NB4 (cell line): Measurements from ENCODE around the gene MPP2.

Experiments used
- DNase-seq: peaks from one replicate; pipeline ENCODE4 v3.0.0; 2010; ENCODE audit warnings: low read depth
- H3K4me3 ChIP-seq: one replicate; pipeline ENCODE4 v1.5.1; 2011; ENCODE audit warnings: mild to moderate bottlenecking, low read depth, low read length, moderate library complexity
- CTCF ChIP-seq: IDR thresholded peaks from one replicate; pipeline ENCODE4 v1.5.1; 2012; ENCODE audit warnings: low read depth, low read length
- MAX ChIP-seq: IDR thresholded peaks from 2 replicates; pipeline ENCODE4 v1.6.1; 2011; ENCODE audit warnings: low read depth, low read length
- MYC ChIP-seq: IDR thresholded peaks from 2 replicates; pipeline ENCODE4 v1.6.1; 2011; ENCODE audit warnings: low read depth, low read length
- POLR2A ChIP-seq: IDR thresholded peaks from 2 replicates; pipeline ENCODE4 v1.6.1; 2011; ENCODE audit warnings: mild to moderate bottlenecking; ENCODE audit not compliant: insufficient read length; ENCODE audit errors: extremely low read depth

Gene MPP2

GRCh38 chr17:43841282-43841681, 66.1 kb downstream of the MPP2 start:
- TF ChIP-seq MYC = no peak
- no peak for TF ChIP-seq MAX
- no peak for TF ChIP-seq CTCF
- no peak for TF ChIP-seq POLR2A
- DNase-seq = no peak
- H3K4me3 ChIP-seq = no peak overlapping the region

- H3K4me3 ChIP-seq = no peak overlapping the region
- peak; percentile 29 for TF ChIP-seq CTCF
- no peak for TF ChIP-seq POLR2A
- peak; percentile 11 for DNase-seq
Measured at GRCh38 chr17:43840814-43841213, 66.5 kb downstream of the MPP2 start.

GRCh38 chr17:43839670-43840108, 67.6 kb downstream of the MPP2 start:
- H3K4me3 ChIP-seq = no peak overlapping the region
- TF ChIP-seq CTCF = no peak
- TF ChIP-seq MAX = no peak
- no peak for TF ChIP-seq POLR2A
- TF ChIP-seq MYC = no peak
- no peak for DNase-seq

GRCh38 chr17:43834106-43834505, 73.2 kb downstream of the MPP2 start:
- TF ChIP-seq MYC = no peak
- TF ChIP-seq CTCF = no peak
- no peak for TF ChIP-seq MAX
- no peak for TF ChIP-seq POLR2A
- no peak overlapping the region for H3K4me3 ChIP-seq
- peak; percentile 14 for DNase-seq

GRCh38 chr17:43832976-43833829, 74.1 kb downstream of the MPP2 start, which contains the start of gene MPP3:
TSS of gene MPP3 (minus strand) at chr17:43833146. CDS start at chr17:43831906, 1,240 bp downstream.
- TF ChIP-seq CTCF (no peak), MYC (no peak), POLR2A (no peak)
- H3K4me3 ChIP-seq = no peak within 1 kb of the TSS
- peak; percentile 46 for DNase-seq
